ENCODE data around the gene TBC1D16. TPM values are rescaled to one million over a fixed set of nuclear protein-coding genes. Genes with fewer than 3 reads are reported as not detected.

Gene TBC1D16
- total and polyA plus RNA-seq, 10 of the 15 experiments (the other 5 are each of a cell fraction or from before 2014, with no cell fraction given): 0.01 to 0.13 (median 0.06) TPM; not detected in 3

DNA sequence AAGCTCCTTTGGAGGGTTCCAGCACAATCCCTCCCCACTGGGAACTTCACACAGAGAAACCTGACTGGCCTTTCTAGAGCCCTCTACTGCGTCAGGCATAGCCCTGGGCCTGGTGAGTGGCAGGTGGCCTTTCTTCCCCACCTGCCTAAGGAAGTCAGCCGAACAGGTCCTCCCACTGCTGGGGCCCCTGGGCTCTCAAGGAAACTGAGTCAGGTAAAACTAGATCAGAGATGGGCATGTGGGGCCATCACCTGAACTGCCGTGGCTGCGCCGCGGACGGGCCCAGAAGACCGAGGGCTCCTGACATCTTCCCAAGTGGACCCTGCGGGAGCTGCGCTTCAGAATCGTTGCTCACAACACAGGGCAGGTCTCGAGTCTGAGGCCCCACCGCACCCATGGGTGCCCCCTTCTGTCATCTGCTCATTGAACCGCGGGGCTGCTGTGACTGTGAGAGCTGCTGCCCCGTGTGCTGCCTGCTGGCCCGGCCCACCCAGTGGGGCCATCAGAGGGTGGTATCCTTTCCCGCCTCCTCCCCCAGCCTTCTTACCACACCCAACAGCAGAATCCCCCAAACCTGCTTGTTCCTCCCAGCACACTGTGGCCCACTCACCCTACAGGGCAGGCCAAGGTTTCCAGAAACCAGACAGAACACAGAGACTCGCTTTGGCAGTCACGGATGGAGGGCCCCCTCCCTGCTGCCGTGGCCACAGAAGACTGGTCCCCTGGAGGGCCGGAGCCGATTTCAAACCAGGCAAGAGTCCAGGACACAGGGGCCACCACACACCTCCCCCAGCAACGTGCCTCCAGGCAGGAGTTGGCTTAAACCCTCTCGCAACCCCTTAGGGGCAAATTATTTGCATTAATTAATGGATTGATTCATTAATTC is 81.1 kb downstream of the TBC1D16 start (continued):
- TF ChIP-seq, protein P1, sequence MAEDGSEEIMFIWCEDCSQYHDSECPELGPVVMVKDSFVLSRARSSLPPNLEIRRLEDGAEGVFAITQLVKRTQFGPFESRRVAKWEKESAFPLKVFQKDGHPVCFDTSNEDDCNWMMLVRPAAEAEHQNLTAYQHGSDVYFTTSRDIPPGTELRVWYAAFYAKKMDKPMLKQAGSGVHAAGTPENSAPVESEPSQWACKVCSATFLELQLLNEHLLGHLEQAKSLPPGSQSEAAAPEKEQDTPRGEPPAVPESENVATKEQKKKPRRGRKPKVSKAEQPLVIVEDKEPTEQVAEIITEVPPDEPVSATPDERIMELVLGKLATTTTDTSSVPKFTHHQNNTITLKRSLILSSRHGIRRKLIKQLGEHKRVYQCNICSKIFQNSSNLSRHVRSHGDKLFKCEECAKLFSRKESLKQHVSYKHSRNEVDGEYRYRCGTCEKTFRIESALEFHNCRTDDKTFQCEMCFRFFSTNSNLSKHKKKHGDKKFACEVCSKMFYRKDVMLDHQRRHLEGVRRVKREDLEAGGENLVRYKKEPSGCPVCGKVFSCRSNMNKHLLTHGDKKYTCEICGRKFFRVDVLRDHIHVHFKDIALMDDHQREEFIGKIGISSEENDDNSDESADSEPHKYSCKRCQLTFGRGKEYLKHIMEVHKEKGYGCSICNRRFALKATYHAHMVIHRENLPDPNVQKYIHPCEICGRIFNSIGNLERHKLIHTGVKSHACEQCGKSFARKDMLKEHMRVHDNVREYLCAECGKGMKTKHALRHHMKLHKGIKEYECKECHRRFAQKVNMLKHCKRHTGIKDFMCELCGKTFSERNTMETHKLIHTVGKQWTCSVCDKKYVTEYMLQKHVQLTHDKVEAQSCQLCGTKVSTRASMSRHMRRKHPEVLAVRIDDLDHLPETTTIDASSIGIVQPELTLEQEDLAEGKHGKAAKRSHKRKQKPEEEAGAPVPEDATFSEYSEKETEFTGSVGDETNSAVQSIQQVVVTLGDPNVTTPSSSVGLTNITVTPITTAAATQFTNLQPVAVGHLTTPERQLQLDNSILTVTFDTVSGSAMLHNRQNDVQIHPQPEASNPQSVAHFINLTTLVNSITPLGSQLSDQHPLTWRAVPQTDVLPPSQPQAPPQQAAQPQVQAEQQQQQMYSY (CRISPR knock-in tag; IDR thresholded peaks at IDR 0.05): no peak
- no peak for TF ChIP-seq EGR1 (IDR thresholded peaks at IDR 0.05; ENCODE audit: borderline replicate concordance in 1 of 2, low read depth in 2 of 2, low read length in 2 of 2)

DNA sequence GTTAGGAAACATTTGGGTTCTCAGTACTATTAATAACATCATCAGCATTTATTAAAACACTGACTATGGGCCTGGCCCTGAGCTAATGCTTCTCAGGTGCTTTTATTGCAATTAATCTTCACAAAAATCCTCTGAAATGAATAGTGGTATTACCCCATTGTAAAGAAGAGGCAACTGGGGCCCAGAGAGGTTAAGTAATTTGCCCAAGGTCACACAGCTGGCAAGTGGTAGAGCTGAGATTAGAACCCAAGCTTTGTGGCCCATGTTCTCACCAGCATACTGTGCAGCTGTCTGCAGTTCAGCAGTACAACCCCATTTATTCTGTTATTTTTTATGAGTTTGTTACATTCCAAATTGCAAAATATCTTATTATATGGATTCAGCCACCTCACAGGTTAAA is 82.3 kb downstream of the TBC1D16 start:
- H3K4me2 ChIP-seq (ENCODE audit: control insufficient read depth, insufficient read depth): no peak overlapping the region
- no peak overlapping the region for H3K9ac ChIP-seq (ENCODE audit: control insufficient read depth, insufficient read depth, low read length)
- ATAC-seq: no peak
- H3K27me3 ChIP-seq (replicated peaks in 1 of 2; ENCODE audit: control insufficient read depth in 2 of 2, insufficient read depth in 2 of 2, low read length in 1 of 2): peaks cover 0 to 1% of the 10 kb centered on the region in 2 experiments; a peak in 1 of 4 replicates
- ChIA-PET RAD21 (ENCODE audit: unreplicated experiment) (no interaction called here), CTCF (interaction anchor here (0.6 to 1.6 kb wide), 3 partner anchors 17 to 237 kb away, joined by 3 to 7 read pairs (median 4); no protein-coding TSS in a partner anchor), POLR2A (interaction anchor here (0.6 kb wide), 1 partner anchor 69 kb away, joined by 4 read pairs; no protein-coding TSS in a partner anchor), SMC1A (ENCODE audit: uncharacterized antibody, unreplicated experiment) (no interaction called here)
- no TSS peak for BruUV-seq (replicated peaks)
- H3K9me3 ChIP-seq (replicated peaks; ENCODE audit: control insufficient read depth, insufficient read depth, low read length): no peaks in the 10 kb centered on the region
- H3K27ac ChIP-seq (ENCODE audit: control insufficient read depth, insufficient read depth): no peak overlapping the region
- no peak for DNase-seq (ENCODE audit: low read depth, low spot score)
- no peak overlapping the region for H2AFZ ChIP-seq (ENCODE audit: control insufficient read depth, low read depth, low read length)
- no peak for FAIRE-seq
- intact Hi-C loops (cut with micrococcal nuclease; ENCODE audit: unreplicated experiment) (no loop called here), in situ Hi-C loops (cut with MboI) (no loop called here)
- no peaks in the 10 kb centered on the region for H4K20me1 ChIP-seq (ENCODE audit: control insufficient read depth, insufficient read depth)
- no peak overlapping the region for H3K4me3 ChIP-seq
- no peaks in the 10 kb centered on the region for H3K4me1 ChIP-seq (ENCODE audit: control insufficient read depth, insufficient read depth, low read length)
- H3K79me2 ChIP-seq (ENCODE audit: control insufficient read depth, insufficient read depth, low read length): no peaks in the 10 kb centered on the region
- H3K36me3 ChIP-seq (ENCODE audit: control insufficient read depth in 2 of 2, insufficient read depth in 2 of 2, low read length in 1 of 2): no peaks in the 10 kb centered on the region
- TF ChIP-seq, protein P2, sequence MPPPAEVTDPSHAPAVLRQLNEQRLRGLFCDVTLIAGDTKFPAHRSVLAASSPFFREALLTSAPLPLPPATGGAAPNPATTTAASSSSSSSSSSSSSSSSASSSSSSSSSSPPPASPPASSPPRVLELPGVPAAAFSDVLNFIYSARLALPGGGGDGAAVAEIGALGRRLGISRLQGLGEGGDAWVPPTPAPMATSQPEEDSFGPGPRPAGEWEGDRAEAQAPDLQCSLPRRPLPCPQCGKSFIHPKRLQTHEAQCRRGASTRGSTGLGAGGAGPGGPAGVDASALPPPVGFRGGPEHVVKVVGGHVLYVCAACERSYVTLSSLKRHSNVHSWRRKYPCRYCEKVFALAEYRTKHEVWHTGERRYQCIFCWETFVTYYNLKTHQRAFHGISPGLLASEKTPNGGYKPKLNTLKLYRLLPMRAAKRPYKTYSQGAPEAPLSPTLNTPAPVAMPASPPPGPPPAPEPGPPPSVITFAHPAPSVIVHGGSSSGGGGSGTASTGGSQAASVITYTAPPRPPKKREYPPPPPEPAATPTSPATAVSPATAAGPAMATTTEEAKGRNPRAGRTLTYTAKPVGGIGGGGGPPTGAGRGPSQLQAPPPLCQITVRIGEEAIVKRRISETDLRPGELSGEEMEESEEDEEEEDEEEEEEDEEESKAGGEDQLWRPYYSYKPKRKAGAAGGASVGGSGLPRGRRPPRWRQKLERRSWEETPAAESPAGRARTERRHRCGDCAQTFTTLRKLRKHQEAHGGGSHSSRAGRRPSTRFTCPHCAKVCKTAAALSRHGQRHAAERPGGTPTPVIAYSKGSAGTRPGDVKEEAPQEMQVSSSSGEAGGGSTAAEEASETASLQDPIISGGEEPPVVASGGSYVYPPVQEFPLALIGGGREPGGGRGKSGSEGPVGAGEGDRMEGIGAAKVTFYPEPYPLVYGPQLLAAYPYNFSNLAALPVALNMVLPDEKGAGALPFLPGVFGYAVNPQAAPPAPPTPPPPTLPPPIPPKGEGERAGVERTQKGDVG (CRISPR knock-in tag; IDR thresholded peaks at IDR 0.05): no peak
- TF ChIP-seq, protein P3, sequence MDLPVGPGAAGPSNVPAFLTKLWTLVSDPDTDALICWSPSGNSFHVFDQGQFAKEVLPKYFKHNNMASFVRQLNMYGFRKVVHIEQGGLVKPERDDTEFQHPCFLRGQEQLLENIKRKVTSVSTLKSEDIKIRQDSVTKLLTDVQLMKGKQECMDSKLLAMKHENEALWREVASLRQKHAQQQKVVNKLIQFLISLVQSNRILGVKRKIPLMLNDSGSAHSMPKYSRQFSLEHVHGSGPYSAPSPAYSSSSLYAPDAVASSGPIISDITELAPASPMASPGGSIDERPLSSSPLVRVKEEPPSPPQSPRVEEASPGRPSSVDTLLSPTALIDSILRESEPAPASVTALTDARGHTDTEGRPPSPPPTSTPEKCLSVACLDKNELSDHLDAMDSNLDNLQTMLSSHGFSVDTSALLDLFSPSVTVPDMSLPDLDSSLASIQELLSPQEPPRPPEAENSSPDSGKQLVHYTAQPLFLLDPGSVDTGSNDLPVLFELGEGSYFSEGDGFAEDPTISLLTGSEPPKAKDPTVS (IDR thresholded peaks at IDR 0.05; ENCODE audit: low read depth, low read length): no peak
- TF ChIP-seq BCL11A (IDR thresholded peaks at IDR 0.05; ENCODE audit: low read depth, low read length) (no peak), ZNF274 (IDR thresholded peaks at IDR 0.05; ENCODE audit: insufficient read depth, insufficient read length) (no peak), BRCA1 (IDR thresholded peaks at IDR 0.05; ENCODE audit: low read depth, low read length) (no peak), POLR2A (IDR thresholded peaks at IDR 0.05; ENCODE audit: low read depth, low read length) (no peak), JUND (IDR thresholded peaks at IDR 0.05; ENCODE audit: low read depth, low read length) (no peak), EGR1 (IDR thresholded peaks at IDR 0.05; ENCODE audit: borderline replicate concordance in 1 of 2, low read depth in 2 of 2, low read length in 2 of 2) (no peak)
- TF ChIP-seq, protein P4, sequence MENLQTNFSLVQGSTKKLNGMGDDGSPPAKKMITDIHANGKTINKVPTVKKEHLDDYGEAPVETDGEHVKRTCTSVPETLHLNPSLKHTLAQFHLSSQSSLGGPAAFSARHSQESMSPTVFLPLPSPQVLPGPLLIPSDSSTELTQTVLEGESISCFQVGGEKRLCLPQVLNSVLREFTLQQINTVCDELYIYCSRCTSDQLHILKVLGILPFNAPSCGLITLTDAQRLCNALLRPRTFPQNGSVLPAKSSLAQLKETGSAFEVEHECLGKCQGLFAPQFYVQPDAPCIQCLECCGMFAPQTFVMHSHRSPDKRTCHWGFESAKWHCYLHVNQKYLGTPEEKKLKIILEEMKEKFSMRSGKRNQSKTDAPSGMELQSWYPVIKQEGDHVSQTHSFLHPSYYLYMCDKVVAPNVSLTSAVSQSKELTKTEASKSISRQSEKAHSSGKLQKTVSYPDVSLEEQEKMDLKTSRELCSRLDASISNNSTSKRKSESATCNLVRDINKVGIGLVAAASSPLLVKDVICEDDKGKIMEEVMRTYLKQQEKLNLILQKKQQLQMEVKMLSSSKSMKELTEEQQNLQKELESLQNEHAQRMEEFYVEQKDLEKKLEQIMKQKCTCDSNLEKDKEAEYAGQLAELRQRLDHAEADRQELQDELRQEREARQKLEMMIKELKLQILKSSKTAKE (IDR thresholded peaks at IDR 0.05; ENCODE audit: low read depth, poor library complexity, severe bottlenecking): no peak

Measured in GM12878 (cell line).